H1 (cell line): ENCODE results near the gene FXR2. TPM values are rescaled to one million over a fixed set of nuclear protein-coding genes. Genes with fewer than 3 reads are reported as not detected.

Source experiments
- RFX5 ChIP-seq: IDR thresholded peaks from 2 replicates; pipeline ENCODE4 v1.6.1; 2011; ENCODE audit warnings: low read depth, low read length, improper control_type of control experiment, borderline replicate concordance
- polyA plus RNA-seq, 7 experiments: library from polyadenylated mRNA; depleted of rRNA in 3 of 7; stranded (reverse) in 5 of 7; unstranded in 2 of 7; fragments of >200 nt in 5 of 7; fragments of 200-250 nt in 2 of 7; gene quantifications; 1 replicate in 5 of 7; 2 replicates in 1 of 7; 4 replicates in 1 of 7; pipeline versions ENCODE4 v1.2.1 to v1.2.3, GENCODE V29; 2011 to 2013; ENCODE audit warnings: missing spikeins in 2 of 7, mixed read lengths in 2 of 7
- total RNA-seq: library from RNA; stranded (reverse); fragmentation: NEBNext Ultra II Directional; extraction: Animal tissue kit (Norgen Biotek cat#: 25700); gene quantifications from 2 replicates; pipeline ENCODE4 v1.2.1, GENCODE V29; 2021

FXR2 gene
- total and polyA plus RNA-seq, 2 of the 8 experiments (the other 6 are each of a cell fraction or from before 2014, with no cell fraction given) = 26.2 to 44.0 TPM

DNA sequence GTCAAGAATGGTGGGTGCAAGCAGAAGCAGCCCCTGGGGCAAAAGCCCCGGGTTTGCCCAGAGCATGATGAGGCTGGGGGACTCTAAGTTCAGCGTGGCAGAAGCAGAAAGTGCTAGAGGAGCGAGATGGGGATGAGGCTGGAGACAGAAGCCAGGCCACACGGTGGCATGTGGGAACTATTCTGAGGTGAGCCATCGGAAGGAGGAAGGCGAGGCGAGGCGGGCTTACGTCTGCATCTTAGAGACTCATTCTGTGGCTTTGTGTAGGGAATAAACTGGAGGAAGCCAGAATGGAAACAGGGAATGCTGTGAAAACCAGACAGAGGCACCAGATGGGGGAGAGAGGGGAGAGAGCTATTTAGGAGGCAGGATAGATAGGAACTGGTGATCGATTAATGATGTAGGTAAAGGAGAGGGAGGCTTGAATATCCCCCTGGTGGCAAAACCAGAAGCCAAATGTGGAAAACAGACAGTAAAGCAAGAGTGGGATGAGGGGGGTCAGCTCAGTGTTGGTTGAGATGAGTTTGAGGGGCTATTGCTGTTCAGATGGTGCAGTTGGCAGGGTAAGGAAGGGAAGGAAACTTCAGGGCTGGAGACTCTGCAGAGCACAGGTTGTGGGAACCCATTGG lies 59.3 kb downstream of the FXR2 start (continued):
- no peak for TF ChIP-seq RFX5
